ENCODE results near the gene ALG8. TPM values are rescaled to one million over a fixed set of nuclear protein-coding genes. Genes with fewer than 3 reads are reported as not detected.
A peak's percentile ranks its signal among the peaks of the same experiment; 100 is the strongest.

The ALG8 gene
- total RNA-seq, 1 experiment from 2014 or later = 188 TPM

GRCh38 chr11:78100261-78100660 lies 39.2 kb downstream of the ALG8 start:
- no TSS peak for BruUV-seq (replicated peaks)
- Mint-ChIP-seq H3K36me3 (ENCODE audit: insufficient read depth, unreplicated experiment) (peaks cover 79% of the 10 kb centered on the region), H3K4me3 (ENCODE audit: unreplicated experiment) (no peak overlapping the region), H3K27me3 (ENCODE audit: insufficient read depth, unreplicated experiment) (no peaks in the 10 kb centered on the region), H3K4me1 (ENCODE audit: low read depth, unreplicated experiment) (peaks cover 25% of the 10 kb centered on the region), H3K9me3 (ENCODE audit: unreplicated experiment) (no peaks in the 10 kb centered on the region), H3K27ac (ENCODE audit: unreplicated experiment) (no peak overlapping the region)
- no peaks in the 10 kb centered on the region for H3K9me3 ChIP-seq
- no peak for DNase-seq
- peaks cover 6% of the 10 kb centered on the region; the same call in 1 of the 2 replicates for H3K4me1 ChIP-seq
- ChIA-PET CTCF (interaction anchor here (0.6 kb wide), 1 partner anchor 106 kb away, joined by 7 read pairs; the partner anchor contains the start of gene INTS4), POLR2A (interaction anchor here (0.5 kb wide), 1 partner anchor 108 kb away, joined by 3 read pairs; no protein-coding TSS in a partner anchor)
- peaks cover 2% of the 10 kb centered on the region; the same call in 1 of the 2 replicates for H3K36me3 ChIP-seq (ENCODE audit: control insufficient read depth, insufficient read depth, low read length)
- H3K27me3 ChIP-seq (replicated peaks; ENCODE audit: control insufficient read depth, insufficient read depth, low read length) = no peaks in the 10 kb centered on the region
- TF ChIP-seq CTCF (IDR thresholded peaks at IDR 0.05; ENCODE audit: insufficient read depth in 1 of 2, low read depth in 1 of 2, low read length in 1 of 2, severe bottlenecking in 1 of 2, unreplicated experiment in 1 of 2) = no peak
- intact Hi-C loops (cut with micrococcal nuclease; ENCODE audit: unreplicated experiment) = no loop called here
- H3K4me3 ChIP-seq (ENCODE audit: low read depth, low read length) = no peak overlapping the region

- no peaks in the 10 kb centered on the region for H3K27me3 ChIP-seq (replicated peaks; ENCODE audit: control insufficient read depth, insufficient read depth, low read length)
- no TSS peak for BruUV-seq (replicated peaks)
- CTCF ChIA-PET = no interaction called here
- no peaks in the 10 kb centered on the region for H3K27me3 Mint-ChIP-seq (ENCODE audit: insufficient read depth, unreplicated experiment)
- intact Hi-C loops (cut with micrococcal nuclease; ENCODE audit: unreplicated experiment) = no loop called here
- H3K4me1 Mint-ChIP-seq (ENCODE audit: low read depth, unreplicated experiment) = peaks cover 25% of the 10 kb centered on the region
- H3K36me3 Mint-ChIP-seq (ENCODE audit: insufficient read depth, unreplicated experiment) = peaks cover 78% of the 10 kb centered on the region
- no peaks in the 10 kb centered on the region for H3K9me3 Mint-ChIP-seq (ENCODE audit: unreplicated experiment)
- peaks cover 3% of the 10 kb centered on the region for H3K36me3 ChIP-seq (ENCODE audit: control insufficient read depth, insufficient read depth, low read length)
- POLR2A ChIA-PET = no interaction called here
- no peak for DNase-seq
- TF ChIP-seq CTCF (IDR thresholded peaks at IDR 0.05; ENCODE audit: insufficient read depth in 1 of 2, low read depth in 1 of 2, low read length in 1 of 2, severe bottlenecking in 1 of 2, unreplicated experiment in 1 of 2) = no peak
- no peak overlapping the region for H3K4me3 Mint-ChIP-seq (ENCODE audit: unreplicated experiment)
- H3K4me3 ChIP-seq (ENCODE audit: low read depth, low read length) = no peak overlapping the region
- H3K4me1 ChIP-seq = peaks cover 6% of the 10 kb centered on the region; the same call in 1 of the 2 replicates
- H3K27ac Mint-ChIP-seq (ENCODE audit: unreplicated experiment) = peak overlapping the region; percentile 26
- H3K9me3 ChIP-seq = no peaks in the 10 kb centered on the region
These were observed 39.8 kb downstream of the ALG8 start for GRCh38 chr11:78099666-78100065.

GRCh38 chr11:78097666-78098385 lies 41.6 kb downstream of the ALG8 start:
- no peak for TF ChIP-seq CTCF (IDR thresholded peaks at IDR 0.05; ENCODE audit: insufficient read depth in 1 of 2, low read depth in 1 of 2, low read length in 1 of 2, severe bottlenecking in 1 of 2, unreplicated experiment in 1 of 2)
- H3K4me1 Mint-ChIP-seq (ENCODE audit: low read depth, unreplicated experiment) = peaks cover 25% of the 10 kb centered on the region
- H3K9me3 ChIP-seq = peaks cover 7% of the 10 kb centered on the region
- H3K9me3 Mint-ChIP-seq (ENCODE audit: unreplicated experiment) = peaks cover under 1% of the 10 kb centered on the region
- H3K27me3 Mint-ChIP-seq (ENCODE audit: insufficient read depth, unreplicated experiment) = no peaks in the 10 kb centered on the region
- H3K27me3 ChIP-seq (replicated peaks; ENCODE audit: control insufficient read depth, insufficient read depth, low read length) = no peaks in the 10 kb centered on the region
- intact Hi-C loops (cut with micrococcal nuclease; ENCODE audit: unreplicated experiment) = no loop called here
- no peak for DNase-seq
- ChIA-PET POLR2A (no interaction called here), CTCF (no interaction called here)
- H3K4me3 Mint-ChIP-seq (ENCODE audit: unreplicated experiment) = no peak overlapping the region
- H3K36me3 Mint-ChIP-seq (ENCODE audit: insufficient read depth, unreplicated experiment) = peaks cover 80% of the 10 kb centered on the region
- peaks cover 8% of the 10 kb centered on the region for H3K36me3 ChIP-seq (ENCODE audit: control insufficient read depth, insufficient read depth, low read length)
- BruUV-seq (replicated peaks) = no TSS peak
- H3K27ac Mint-ChIP-seq (ENCODE audit: unreplicated experiment) = no peak overlapping the region
- H3K4me3 ChIP-seq (ENCODE audit: low read depth, low read length) = no peak overlapping the region
- H3K4me1 ChIP-seq = peaks cover 6% of the 10 kb centered on the region; the same call in 1 of the 2 replicates
